Measurements from ENCODE around the gene ZC2HC1C.

The ZC2HC1C gene

DNA sequence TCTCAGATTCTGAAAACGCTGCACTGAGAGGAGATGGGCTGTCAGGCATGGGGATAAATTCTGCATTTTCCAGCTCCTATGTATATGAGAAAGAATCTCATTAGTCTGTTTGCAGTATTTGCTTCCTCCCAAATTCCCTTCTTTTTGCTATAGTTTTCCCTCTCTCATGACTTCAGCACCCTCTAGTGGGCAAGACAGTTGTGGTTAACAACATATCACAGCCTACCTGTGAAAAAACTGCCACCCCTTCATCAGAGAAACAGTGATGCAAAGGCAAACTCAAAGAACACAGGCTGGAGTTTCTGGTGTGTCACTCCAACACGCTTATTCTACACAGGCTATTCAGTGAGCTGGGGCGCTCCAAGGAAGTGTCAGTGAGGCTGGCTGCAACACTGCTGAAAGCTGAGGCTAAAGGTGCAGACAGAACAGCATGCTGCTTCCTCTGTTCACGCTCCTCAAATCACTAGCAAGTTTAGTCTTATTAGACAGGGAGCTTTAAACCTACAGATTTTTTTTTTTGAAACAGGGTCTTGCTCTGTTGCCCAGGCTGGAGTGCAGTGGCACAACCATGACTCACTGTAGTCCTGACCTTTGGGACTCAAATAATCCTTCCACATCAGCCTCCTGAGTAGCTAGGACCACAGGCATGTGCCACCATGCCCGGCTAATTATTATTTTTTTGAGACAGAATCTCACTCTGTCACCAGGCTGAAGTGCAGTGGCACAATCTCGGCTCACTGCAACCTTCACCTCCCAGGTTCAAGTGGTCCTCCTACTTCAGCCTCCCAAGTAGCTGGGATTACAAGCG is 19.3 kb downstream of the ZC2HC1C start:
- peaks cover 58% of the 10 kb centered on the region for H3K36me3 ChIP-seq (ENCODE audit: control insufficient read depth, insufficient read depth, low read length)
- H3K9me3 ChIP-seq (ENCODE audit: control insufficient read depth, low read length), result no peaks in the 10 kb centered on the region
- H3K27me3 ChIP-seq (replicated peaks; ENCODE audit: control insufficient read depth, insufficient read depth, low read length, poor library complexity, severe bottlenecking), result no peaks in the 10 kb centered on the region
- no peak overlapping the region for H3K27ac ChIP-seq (ENCODE audit: insufficient read depth, low read length, poor library complexity, severe bottlenecking)
- H3K4me3 ChIP-seq (ENCODE audit: insufficient read depth, low read depth, low read length, poor library complexity, severe bottlenecking), result no peak overlapping the region
- DNase-seq, result peak in 1 of 3 donors; percentile 33
- no peaks in the 10 kb centered on the region for H3K4me1 ChIP-seq (ENCODE audit: control insufficient read depth, insufficient read depth, low read length, poor library complexity, severe bottlenecking)

DNA sequence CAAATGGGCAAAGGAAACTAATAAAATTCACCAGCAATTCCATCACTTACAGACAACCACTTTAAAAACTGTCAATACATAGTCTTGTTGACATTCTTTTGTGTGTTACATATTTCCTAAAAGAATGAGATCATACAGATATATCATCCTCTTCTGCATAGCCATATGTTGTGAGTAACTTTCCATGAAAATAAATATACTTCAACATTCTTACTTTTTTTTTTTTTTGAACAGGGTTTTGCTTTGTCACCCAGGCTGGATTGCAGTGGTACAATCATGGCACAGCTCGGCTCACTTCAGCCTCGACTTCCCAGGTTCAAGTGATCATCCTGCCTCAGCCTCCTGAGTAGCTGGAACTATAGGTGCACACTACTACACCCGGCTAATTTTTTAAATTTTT is 20.9 kb downstream of the ZC2HC1C start:
- no peak overlapping the region for H3K27ac ChIP-seq (ENCODE audit: insufficient read depth, low read length, poor library complexity, severe bottlenecking)
- H3K9me3 ChIP-seq (ENCODE audit: control insufficient read depth, low read length), result no peaks in the 10 kb centered on the region
- no peak overlapping the region for H3K4me3 ChIP-seq (ENCODE audit: insufficient read depth, low read depth, low read length, poor library complexity, severe bottlenecking)
- no peak for DNase-seq
- H3K4me1 ChIP-seq (ENCODE audit: control insufficient read depth, insufficient read depth, low read length, poor library complexity, severe bottlenecking), result no peaks in the 10 kb centered on the region
- peaks cover 58% of the 10 kb centered on the region for H3K36me3 ChIP-seq (ENCODE audit: control insufficient read depth, insufficient read depth, low read length)
- H3K27me3 ChIP-seq (replicated peaks; ENCODE audit: control insufficient read depth, insufficient read depth, low read length, poor library complexity, severe bottlenecking), result no peaks in the 10 kb centered on the region

DNA sequence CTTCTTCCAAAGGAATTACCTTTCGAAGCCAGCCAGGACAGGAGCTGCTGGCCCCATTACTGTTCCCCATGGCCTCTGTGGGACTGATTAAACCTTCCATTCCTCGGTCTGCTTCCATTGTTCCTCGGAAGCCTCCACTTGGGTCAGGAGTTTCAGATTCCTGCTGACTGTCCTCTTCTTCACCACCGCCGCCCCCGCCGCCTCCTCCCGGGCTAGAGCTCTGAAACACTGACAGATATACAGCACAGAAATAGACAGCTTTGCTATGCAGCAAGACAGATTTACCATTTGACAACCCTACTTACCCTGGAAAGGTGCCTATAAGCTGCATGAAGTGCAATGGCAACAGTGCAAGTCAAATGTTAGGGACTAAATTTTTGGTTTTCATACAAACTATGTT is 21.8 kb downstream of the ZC2HC1C start:
- Histone ChIP-seq H3K9me3 (ENCODE audit: control insufficient read depth, low read length) (no peaks in the 10 kb centered on the region), H3K36me3 (ENCODE audit: control insufficient read depth, insufficient read depth, low read length) (peaks cover 56% of the 10 kb centered on the region)

DNA sequence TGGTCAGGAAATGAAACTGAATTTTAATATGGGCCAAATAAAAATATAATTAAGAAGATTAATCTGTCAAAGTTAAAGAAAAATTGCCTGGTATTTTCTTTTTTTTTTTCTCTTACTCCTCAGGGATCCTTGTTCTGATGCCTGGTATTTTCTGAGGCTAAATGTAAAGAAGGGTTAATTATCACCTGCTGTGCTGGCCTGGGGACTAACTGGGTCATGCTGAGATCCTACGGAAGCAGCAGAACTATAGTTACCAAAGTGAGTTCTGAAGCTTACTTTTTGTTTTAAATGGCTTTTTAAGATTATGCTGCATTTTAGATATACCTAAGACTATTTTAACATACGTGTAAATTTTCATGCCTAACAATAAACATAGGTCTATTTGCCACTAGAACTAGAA is 23.3 kb downstream of the ZC2HC1C start:
- Histone ChIP-seq H3K27me3 (replicated peaks; ENCODE audit: control insufficient read depth, insufficient read depth, low read length, poor library complexity, severe bottlenecking) (no peaks in the 10 kb centered on the region), H3K36me3 (ENCODE audit: control insufficient read depth, insufficient read depth, low read length) (peaks cover 51% of the 10 kb centered on the region), H3K27ac (ENCODE audit: insufficient read depth, low read length, poor library complexity, severe bottlenecking) (no peak overlapping the region), H3K9me3 (ENCODE audit: control insufficient read depth, low read length) (no peaks in the 10 kb centered on the region), H3K4me1 (ENCODE audit: control insufficient read depth, insufficient read depth, low read length, poor library complexity, severe bottlenecking) (no peaks in the 10 kb centered on the region), H3K4me3 (ENCODE audit: insufficient read depth, low read depth, low read length, poor library complexity, severe bottlenecking) (no peak overlapping the region)
- no peak for DNase-seq

More for the DNA sequence above, 21.8 kb downstream of the ZC2HC1C start:
- H3K4me1 ChIP-seq (ENCODE audit: control insufficient read depth, insufficient read depth, low read length, poor library complexity, severe bottlenecking), result no peaks in the 10 kb centered on the region
- no peaks in the 10 kb centered on the region for H3K27me3 ChIP-seq (replicated peaks; ENCODE audit: control insufficient read depth, insufficient read depth, low read length, poor library complexity, severe bottlenecking)
- no peak overlapping the region for H3K27ac ChIP-seq (ENCODE audit: insufficient read depth, low read length, poor library complexity, severe bottlenecking)
- no peak for DNase-seq
- H3K4me3 ChIP-seq (ENCODE audit: insufficient read depth, low read depth, low read length, poor library complexity, severe bottlenecking), result no peak overlapping the region

DNA sequence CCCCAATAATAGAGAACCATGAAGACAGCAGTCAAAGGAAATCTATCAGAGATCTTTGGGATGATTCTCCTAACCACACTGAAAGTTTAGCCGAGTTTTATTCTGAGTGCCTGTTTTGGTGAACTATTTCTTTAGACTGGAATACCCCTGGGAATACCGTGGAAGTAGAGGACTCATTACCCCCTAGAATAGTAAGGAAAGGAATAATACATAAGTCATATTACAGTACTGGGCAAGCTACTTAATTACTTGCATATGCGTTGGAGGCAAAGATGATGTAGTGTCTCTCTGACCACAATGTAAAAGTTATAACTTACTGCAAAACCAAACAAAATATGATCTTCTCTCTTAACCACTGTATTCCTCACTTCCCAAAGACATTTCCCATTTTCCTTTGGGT is 25.5 kb downstream of the ZC2HC1C start:
- Histone ChIP-seq H3K36me3 (ENCODE audit: control insufficient read depth, insufficient read depth, low read length) (peaks cover 64% of the 10 kb centered on the region), H3K4me1 (ENCODE audit: control insufficient read depth, insufficient read depth, low read length, poor library complexity, severe bottlenecking) (no peaks in the 10 kb centered on the region), H3K27ac (ENCODE audit: insufficient read depth, low read length, poor library complexity, severe bottlenecking) (no peak overlapping the region), H3K4me3 (ENCODE audit: insufficient read depth, low read depth, low read length, poor library complexity, severe bottlenecking) (no peak overlapping the region), H3K27me3 (replicated peaks; ENCODE audit: control insufficient read depth, insufficient read depth, low read length, poor library complexity, severe bottlenecking) (no peaks in the 10 kb centered on the region), H3K9me3 (ENCODE audit: control insufficient read depth, low read length) (no peaks in the 10 kb centered on the region)
- no peak for DNase-seq

DNA sequence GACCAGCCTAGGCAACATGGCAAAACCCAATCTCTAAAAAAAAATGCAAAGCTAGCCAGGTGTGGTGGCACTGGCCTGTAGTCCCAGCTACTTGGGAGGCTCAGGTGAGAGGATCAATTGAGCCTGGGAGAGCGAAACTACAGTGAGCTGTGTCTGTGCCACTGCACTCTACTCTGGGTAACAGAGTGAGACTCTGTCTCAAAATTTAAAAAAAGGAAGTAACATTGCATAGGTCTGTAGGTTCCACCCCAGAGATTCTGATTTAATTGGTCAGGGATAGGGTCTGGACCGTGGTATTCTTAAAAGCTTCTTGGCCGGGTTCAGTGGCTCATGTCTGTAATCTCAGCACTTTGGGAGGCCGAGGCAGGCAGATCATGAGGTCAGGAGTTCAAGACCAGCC is 26.2 kb downstream of the ZC2HC1C start:
- Histone ChIP-seq H3K27me3 (replicated peaks; ENCODE audit: control insufficient read depth, insufficient read depth, low read length, poor library complexity, severe bottlenecking) (no peaks in the 10 kb centered on the region), H3K9me3 (ENCODE audit: control insufficient read depth, low read length) (no peaks in the 10 kb centered on the region), H3K4me3 (ENCODE audit: insufficient read depth, low read depth, low read length, poor library complexity, severe bottlenecking) (no peak overlapping the region), H3K27ac (ENCODE audit: insufficient read depth, low read length, poor library complexity, severe bottlenecking) (no peak overlapping the region), H3K36me3 (ENCODE audit: control insufficient read depth, insufficient read depth, low read length) (peaks cover 67% of the 10 kb centered on the region), H3K4me1 (ENCODE audit: control insufficient read depth, insufficient read depth, low read length, poor library complexity, severe bottlenecking) (no peaks in the 10 kb centered on the region)
- DNase-seq, result no peak

DNA sequence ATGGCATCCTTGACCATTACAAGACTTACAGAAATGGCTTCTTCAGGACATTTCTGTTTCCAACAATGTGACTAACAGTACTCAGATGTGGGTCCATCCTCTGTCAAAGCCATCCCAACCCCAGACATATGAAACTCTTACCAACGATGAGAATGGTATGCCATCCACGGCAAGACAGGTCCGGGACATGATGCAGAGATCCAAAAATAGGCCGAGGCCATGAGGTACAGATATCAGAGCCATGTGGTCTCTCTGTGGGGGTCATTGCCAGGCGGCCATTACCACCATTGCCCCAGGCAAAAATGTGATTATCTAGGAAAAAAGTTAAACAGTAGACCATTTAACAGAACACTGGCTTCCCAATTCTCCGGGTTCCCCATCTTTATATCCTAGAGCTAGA is 27.5 kb downstream of the ZC2HC1C start:
- Histone ChIP-seq H3K27ac (ENCODE audit: insufficient read depth, low read length, poor library complexity, severe bottlenecking) (no peak overlapping the region), H3K36me3 (ENCODE audit: control insufficient read depth, insufficient read depth, low read length) (peaks cover 70% of the 10 kb centered on the region), H3K4me3 (ENCODE audit: insufficient read depth, low read depth, low read length, poor library complexity, severe bottlenecking) (no peak overlapping the region), H3K9me3 (ENCODE audit: control insufficient read depth, low read length) (no peaks in the 10 kb centered on the region), H3K27me3 (replicated peaks; ENCODE audit: control insufficient read depth, insufficient read depth, low read length, poor library complexity, severe bottlenecking) (no peaks in the 10 kb centered on the region), H3K4me1 (ENCODE audit: control insufficient read depth, insufficient read depth, low read length, poor library complexity, severe bottlenecking) (no peaks in the 10 kb centered on the region)
- DNase-seq, result no peak

DNA sequence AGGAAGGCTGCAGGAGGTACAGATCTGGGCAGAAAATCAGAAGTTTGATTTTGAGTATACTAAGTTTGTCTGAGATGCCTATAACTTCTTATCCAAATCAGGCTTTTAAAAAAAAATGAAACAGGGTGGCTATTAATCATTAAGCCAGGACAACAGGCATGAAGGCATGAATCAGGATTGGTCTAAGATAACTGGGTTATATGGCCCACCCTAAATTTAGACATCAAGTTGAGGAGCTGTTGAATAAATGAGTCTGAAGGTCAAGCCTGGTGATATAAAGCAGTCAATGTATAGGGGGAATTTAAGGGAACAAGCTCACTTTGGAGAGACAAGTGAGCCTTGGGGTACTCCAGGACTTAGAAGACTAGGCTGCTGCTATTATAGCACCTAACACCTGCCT is 28.8 kb downstream of the ZC2HC1C start:
- H3K36me3 ChIP-seq (ENCODE audit: control insufficient read depth, insufficient read depth, low read length), result peaks cover 63% of the 10 kb centered on the region
- no peak overlapping the region for H3K27ac ChIP-seq (ENCODE audit: insufficient read depth, low read length, poor library complexity, severe bottlenecking)
- H3K4me3 ChIP-seq (ENCODE audit: insufficient read depth, low read depth, low read length, poor library complexity, severe bottlenecking), result no peak overlapping the region
- H3K4me1 ChIP-seq (ENCODE audit: control insufficient read depth, insufficient read depth, low read length, poor library complexity, severe bottlenecking), result no peaks in the 10 kb centered on the region
- no peak for DNase-seq
- H3K9me3 ChIP-seq (ENCODE audit: control insufficient read depth, low read length), result no peaks in the 10 kb centered on the region
- no peaks in the 10 kb centered on the region for H3K27me3 ChIP-seq (replicated peaks; ENCODE audit: control insufficient read depth, insufficient read depth, low read length, poor library complexity, severe bottlenecking)

DNA sequence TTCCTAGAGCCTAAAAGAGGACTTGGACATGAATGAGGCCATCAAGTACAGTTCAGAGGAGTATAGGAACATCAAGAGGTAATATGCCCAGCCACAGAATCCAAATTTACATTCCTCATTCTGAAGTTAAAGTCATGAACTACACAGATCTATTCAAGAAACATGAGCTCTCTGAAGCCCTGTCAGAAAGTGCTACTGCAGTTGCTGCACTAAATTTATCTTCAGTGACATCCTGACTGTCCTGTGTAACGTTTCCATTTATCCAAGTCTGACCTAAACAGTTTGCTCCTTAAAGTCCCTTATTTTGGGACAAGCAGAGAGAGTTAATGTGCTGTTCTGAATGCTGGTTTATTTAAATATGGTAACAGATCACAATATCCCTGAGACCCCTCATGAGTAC is 29.2 kb downstream of the ZC2HC1C start:
- Histone ChIP-seq H3K36me3 (ENCODE audit: control insufficient read depth, insufficient read depth, low read length) (peaks cover 62% of the 10 kb centered on the region), H3K4me1 (ENCODE audit: control insufficient read depth, insufficient read depth, low read length, poor library complexity, severe bottlenecking) (no peaks in the 10 kb centered on the region), H3K4me3 (ENCODE audit: insufficient read depth, low read depth, low read length, poor library complexity, severe bottlenecking) (no peak overlapping the region), H3K9me3 (ENCODE audit: control insufficient read depth, low read length) (no peaks in the 10 kb centered on the region), H3K27me3 (replicated peaks; ENCODE audit: control insufficient read depth, insufficient read depth, low read length, poor library complexity, severe bottlenecking) (no peaks in the 10 kb centered on the region), H3K27ac (ENCODE audit: insufficient read depth, low read length, poor library complexity, severe bottlenecking) (no peak overlapping the region)
- no peak for DNase-seq

DNA sequence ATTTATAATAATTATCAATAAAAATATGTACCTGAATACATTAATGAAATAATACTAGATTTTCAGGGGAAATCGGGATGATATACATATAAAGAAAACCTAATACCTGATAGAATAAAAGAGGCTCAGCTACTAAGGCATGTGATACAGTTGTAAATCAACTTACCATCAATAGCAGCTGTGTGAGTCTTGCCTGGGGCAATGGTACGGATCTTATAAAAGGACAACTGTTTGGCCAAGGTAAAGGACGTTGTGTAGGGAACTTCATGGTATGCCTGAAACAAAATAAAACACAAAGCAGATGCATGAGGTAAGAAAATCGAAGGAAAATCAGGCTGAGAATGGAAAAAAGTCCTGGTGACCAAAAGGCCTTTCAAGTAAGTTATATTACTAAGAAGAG is 32.0 kb downstream of the ZC2HC1C start:
- Histone ChIP-seq H3K36me3 (ENCODE audit: control insufficient read depth, insufficient read depth, low read length) (peaks cover 59% of the 10 kb centered on the region), H3K4me3 (ENCODE audit: insufficient read depth, low read depth, low read length, poor library complexity, severe bottlenecking) (no peak overlapping the region), H3K27ac (ENCODE audit: insufficient read depth, low read length, poor library complexity, severe bottlenecking) (no peak overlapping the region), H3K27me3 (replicated peaks; ENCODE audit: control insufficient read depth, insufficient read depth, low read length, poor library complexity, severe bottlenecking) (no peaks in the 10 kb centered on the region), H3K9me3 (ENCODE audit: control insufficient read depth, low read length) (no peaks in the 10 kb centered on the region), H3K4me1 (ENCODE audit: control insufficient read depth, insufficient read depth, low read length, poor library complexity, severe bottlenecking) (no peaks in the 10 kb centered on the region)
- no peak for DNase-seq
